Adrenal gland (tissue), 12 donors: ENCODE data around the gene COX4I2. TPM values are rescaled to one million over a fixed set of nuclear protein-coding genes. Genes with fewer than 3 reads are reported as not detected.
"Not testable (repeated sequence)": the region's sequence is repeated elsewhere in the genome, so short reads cannot be mapped to it uniquely, and the experiment has no call there.

ENCODE experiments used
- DNase-seq, 7 donors: peaks; one replicate each; pipeline ENCODE4 v3.0.0-alpha.2; 2019 to 2020
- H3K27ac ChIP-seq, 5 donors: fragments of 200-600 bp; sonication (generic) in 4 of 5; 1 replicate in 3 of 5; 2 replicates in 2 of 5; pipeline versions ENCODE4 v1.5.1 to v1.8.0; 2016 to 2020; ENCODE audit warnings: mild to moderate bottlenecking in 1 of 5
- H3K27me3 ChIP-seq: fragments of 200-600 bp; 2 replicates; pipeline ENCODE4 v1.8.0; 2021
- H3K36me3 ChIP-seq, 2 donors: fragments of 200-600 bp; replicated peaks in 1 of 2; 1 replicate in 1 of 2; 2 replicates in 1 of 2; pipeline versions ENCODE4 v1.5.1 to v1.8.0; 2018 to 2022
- H3K4me1 ChIP-seq, 2 donors: fragments of 200-600 bp; replicated peaks in 1 of 2; 1 replicate in 1 of 2; 2 replicates in 1 of 2; pipeline versions ENCODE4 v1.5.1 to v1.8.0; 2018 to 2021
- H3K4me3 ChIP-seq, 4 donors: fragments of 200-600 bp; sonication (generic) in 3 of 4; one replicate each; pipeline ENCODE4 v1.5.1; 2016 to 2018
- H3K9me3 ChIP-seq, 3 donors: fragments of 200-600 bp; sonication (generic) in 1 of 3; replicated peaks in 1 of 3; 1 replicate in 2 of 3; 2 replicates in 1 of 3; pipeline versions ENCODE4 v1.5.1 to v1.8.0; 2016 to 2021
- POLR2A ChIP-seq, 2 donors: fragments of 450-650 bp; IDR thresholded peaks; one replicate each; pipeline ENCODE4 v1.6.1; 2017; ENCODE audit warnings: antibody characterized with exemption in 2 of 2, mild to moderate bottlenecking in 2 of 2, moderate library complexity in 1 of 2
- WGBS, 4 donors: extraction: QIAGEN DNeasy Blood & Tissue Kit in 2 of 4; methylation state at CpG; one replicate each; pipeline versions ENCODE4 v1.1.5 to v1.1.7; 2013 to 2017; 5-methylcytosine and 5-hydroxymethylcytosine counted together
- intact Hi-C, 2 donors: fragments of 100-400 bp; cut with DNase I; formaldehyde crosslinking; loops; one replicate each; pipeline versions ENCODE4 v1.14.1 to v1.15.0; 2022 to 2023
- polyA plus RNA-seq, 3 donors: library from polyadenylated mRNA; stranded (reverse); fragments of 200-250 nt in 2 of 3; fragments of 350-450 nt in 1 of 3; fragmentation: Illumina TruSeq in 1 of 3; extraction: RNeasy Lipid Tissue Mini Kit (QIAGEN cat#74804) in 1 of 3; gene quantifications; one replicate each; pipeline ENCODE4 v1.2.3, GENCODE V29; 2013 to 2014
- total RNA-seq, 9 donors: library from RNA; depleted of rRNA in 4 of 9; stranded (reverse); fragments of >200 nt in 4 of 9; fragments of 120-200 nt in 1 of 9; fragmentation: NEBNext Ultra II Directional in 1 of 9; extraction: Animal tissue kit (Norgen Biotek cat#: 25700) in 1 of 9; gene quantifications; one replicate each; pipeline versions ENCODE4 v1.1.0 to v1.2.4, GENCODE V29; 2013 to 2023
- TF ChIP-seq, protein P1 (sequence below), 6 experiments: fragments of 450-650 bp in 4 of 6; fragments of 200-600 bp in 2 of 6; sonication (generic) in 1 of 6; IDR thresholded peaks; 1 replicate in 5 of 6; 2 replicates in 1 of 6; pipeline versions ENCODE4 v1.5.1 to v1.8.0; 2016 to 2021; ENCODE audit warnings: antibody characterized with exemption in 6 of 6, mild to moderate bottlenecking in 2 of 6, moderate library complexity in 1 of 6
- donor health status: healthy with polysubstance abuse.
- donor health status: Bipolar disorder and iron deficiency.
- donor health status: DM: yes; HTN: yes; CAD: no.
- donor health status: DM: no; HTN: no; CAD: no.
- donor health status: DM: no; HTN: no; CAD: no.
- donor health status: DM: yes; HTN: yes; CAD: no.

The COX4I2 gene
- total and polyA plus RNA-seq, 12 donors: 0.26 to 12.9 (median 2.2) TPM; not detected in 8

DNA sequence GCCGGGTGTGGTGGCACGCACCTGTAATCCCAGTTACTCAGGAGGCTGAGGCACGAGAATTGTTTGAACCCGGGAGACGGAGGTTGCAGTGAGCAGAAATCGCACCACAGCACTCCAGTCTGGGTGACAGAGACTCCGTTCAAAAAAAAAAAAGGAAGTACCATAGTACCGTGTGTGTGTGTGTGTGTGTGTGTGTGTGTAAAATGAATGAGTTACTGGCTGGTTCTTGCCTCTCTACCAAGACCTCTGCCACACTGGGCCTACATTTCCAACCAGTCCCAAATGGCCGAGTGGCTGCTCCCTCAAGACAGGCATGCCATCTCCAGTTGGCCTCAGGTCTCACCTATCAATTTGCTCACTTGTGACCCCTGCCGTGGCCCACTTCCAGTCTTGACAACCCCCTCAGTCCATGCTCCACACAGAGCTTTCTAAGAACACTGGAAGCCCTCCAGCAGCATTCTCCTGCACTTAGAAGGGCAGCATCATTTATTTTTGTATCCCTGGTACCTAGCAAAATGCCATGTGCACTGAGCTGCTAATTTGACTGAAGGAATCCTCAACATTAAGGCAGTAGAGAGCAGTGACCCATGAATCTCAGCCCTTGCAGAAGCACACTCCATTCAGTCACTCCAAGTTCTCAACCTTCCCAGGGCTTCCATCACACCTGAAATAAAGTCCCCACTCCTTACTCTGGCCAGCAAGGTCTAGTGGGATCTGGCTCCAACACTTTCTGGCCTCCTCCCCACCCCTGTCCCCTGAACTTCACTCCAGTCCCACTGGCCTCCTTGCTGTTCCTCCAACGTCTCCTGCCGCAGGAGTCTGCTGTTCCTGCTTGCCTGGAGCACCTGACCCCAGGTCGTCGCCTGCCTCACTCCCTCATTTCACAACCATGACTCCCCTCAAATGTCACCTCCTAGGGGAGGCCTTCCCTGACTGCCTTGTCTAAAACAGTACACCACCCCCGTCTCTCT lies 29.9 kb downstream of the COX4I2 start:
- intact Hi-C loops: loop anchor here in 1 of 2 donors (5.0 kb wide), 1 partner anchor 55 kb away; the partner anchor contains the start of gene BCL2L1
- peak in 1 of 7 donors; percentile 38 for DNase-seq
- no peaks in the 10 kb centered on the region for H3K9me3 ChIP-seq
- 78 to 86% (median 80%) methylated on average over 15 of the region's 15 CpGs for WGBS, 4 donors
- H3K4me1 ChIP-seq: peaks cover 48 to 76% of the 10 kb centered on the region in 2 donors
- peaks cover 0 to 16% of the 10 kb centered on the region in 2 donors for H3K36me3 ChIP-seq
- peak overlapping the region; percentile 57 to 85 (median 59) for H3K27ac ChIP-seq
- H3K27me3 ChIP-seq: no peaks in the 10 kb centered on the region
- no peak overlapping the region for H3K4me3 ChIP-seq
- no peak for TF ChIP-seq POLR2A (IDR thresholded peaks at IDR 0.05)
- TF ChIP-seq, protein P1, sequence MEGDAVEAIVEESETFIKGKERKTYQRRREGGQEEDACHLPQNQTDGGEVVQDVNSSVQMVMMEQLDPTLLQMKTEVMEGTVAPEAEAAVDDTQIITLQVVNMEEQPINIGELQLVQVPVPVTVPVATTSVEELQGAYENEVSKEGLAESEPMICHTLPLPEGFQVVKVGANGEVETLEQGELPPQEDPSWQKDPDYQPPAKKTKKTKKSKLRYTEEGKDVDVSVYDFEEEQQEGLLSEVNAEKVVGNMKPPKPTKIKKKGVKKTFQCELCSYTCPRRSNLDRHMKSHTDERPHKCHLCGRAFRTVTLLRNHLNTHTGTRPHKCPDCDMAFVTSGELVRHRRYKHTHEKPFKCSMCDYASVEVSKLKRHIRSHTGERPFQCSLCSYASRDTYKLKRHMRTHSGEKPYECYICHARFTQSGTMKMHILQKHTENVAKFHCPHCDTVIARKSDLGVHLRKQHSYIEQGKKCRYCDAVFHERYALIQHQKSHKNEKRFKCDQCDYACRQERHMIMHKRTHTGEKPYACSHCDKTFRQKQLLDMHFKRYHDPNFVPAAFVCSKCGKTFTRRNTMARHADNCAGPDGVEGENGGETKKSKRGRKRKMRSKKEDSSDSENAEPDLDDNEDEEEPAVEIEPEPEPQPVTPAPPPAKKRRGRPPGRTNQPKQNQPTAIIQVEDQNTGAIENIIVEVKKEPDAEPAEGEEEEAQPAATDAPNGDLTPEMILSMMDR (IDR thresholded peaks at IDR 0.05): no peak

- Histone ChIP-seq H3K36me3 (peaks cover 0 to 16% of the 10 kb centered on the region in 2 donors), H3K4me1 (peaks cover 48 to 82% of the 10 kb centered on the region in 2 donors), H3K27ac (peak overlapping the region in 3 of 5 donors; percentile 1 to 85 (median 23))
- intact Hi-C loops: loop anchor here in 1 of 2 donors (5.0 kb wide), 1 partner anchor 53 kb away; the partner anchor contains the start of gene BCL2L1
- H3K27me3 ChIP-seq, DNase-seq, H3K9me3 ChIP-seq, H3K4me3 ChIP-seq: not testable (repeated sequence)
- whole genome bisulfite sequencing, 4 donors: 93 to 94% (median 93%) methylated on average over 2 of the region's 2 CpGs
Observed at GRCh38 chr20:31668944-31669343, 31.2 kb downstream of the COX4I2 start.

DNA sequence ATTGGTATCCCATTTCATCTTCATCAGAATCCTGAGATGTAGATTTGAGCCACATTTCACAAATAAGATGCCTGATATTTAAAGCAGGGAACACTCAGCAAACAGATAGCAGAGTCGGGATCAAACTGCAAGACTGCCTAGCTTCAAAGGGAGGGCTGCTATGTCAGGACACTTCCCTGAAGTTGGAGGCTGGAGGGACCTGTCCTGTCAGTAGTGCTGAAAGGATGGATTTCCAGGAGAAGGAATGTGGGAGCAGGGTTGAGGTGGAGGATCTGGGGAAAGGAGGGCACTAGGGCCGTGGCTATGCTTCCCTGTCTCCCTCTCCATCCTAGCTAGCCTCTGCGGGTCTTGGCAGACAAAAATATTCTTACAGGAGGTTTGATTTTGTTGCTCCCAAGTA lies 32.2 kb downstream of the COX4I2 start:
- Histone ChIP-seq H3K4me3 (no peak overlapping the region), H3K36me3 (peaks cover 0 to 11% of the 10 kb centered on the region in 2 donors), H3K27ac (peak overlapping the region in 4 of 5 donors; percentile 70 to 85 (median 79)), H3K9me3 (no peaks in the 10 kb centered on the region), H3K4me1 (peaks cover 53 to 85% of the 10 kb centered on the region in 2 donors), H3K27me3 (no peaks in the 10 kb centered on the region)
- TF ChIP-seq, protein P1 (IDR thresholded peaks at IDR 0.05): no peak
- TF ChIP-seq POLR2A (IDR thresholded peaks at IDR 0.05): no peak
- no peak for DNase-seq
- 56 to 72% (median 63%) methylated on average over 3 of the region's 3 CpGs for WGBS, 4 donors
- intact Hi-C loops: loop anchor here in 1 of 2 donors (5.0 kb wide), 1 partner anchor 52 kb away; the partner anchor contains the start of gene BCL2L1

DNA sequence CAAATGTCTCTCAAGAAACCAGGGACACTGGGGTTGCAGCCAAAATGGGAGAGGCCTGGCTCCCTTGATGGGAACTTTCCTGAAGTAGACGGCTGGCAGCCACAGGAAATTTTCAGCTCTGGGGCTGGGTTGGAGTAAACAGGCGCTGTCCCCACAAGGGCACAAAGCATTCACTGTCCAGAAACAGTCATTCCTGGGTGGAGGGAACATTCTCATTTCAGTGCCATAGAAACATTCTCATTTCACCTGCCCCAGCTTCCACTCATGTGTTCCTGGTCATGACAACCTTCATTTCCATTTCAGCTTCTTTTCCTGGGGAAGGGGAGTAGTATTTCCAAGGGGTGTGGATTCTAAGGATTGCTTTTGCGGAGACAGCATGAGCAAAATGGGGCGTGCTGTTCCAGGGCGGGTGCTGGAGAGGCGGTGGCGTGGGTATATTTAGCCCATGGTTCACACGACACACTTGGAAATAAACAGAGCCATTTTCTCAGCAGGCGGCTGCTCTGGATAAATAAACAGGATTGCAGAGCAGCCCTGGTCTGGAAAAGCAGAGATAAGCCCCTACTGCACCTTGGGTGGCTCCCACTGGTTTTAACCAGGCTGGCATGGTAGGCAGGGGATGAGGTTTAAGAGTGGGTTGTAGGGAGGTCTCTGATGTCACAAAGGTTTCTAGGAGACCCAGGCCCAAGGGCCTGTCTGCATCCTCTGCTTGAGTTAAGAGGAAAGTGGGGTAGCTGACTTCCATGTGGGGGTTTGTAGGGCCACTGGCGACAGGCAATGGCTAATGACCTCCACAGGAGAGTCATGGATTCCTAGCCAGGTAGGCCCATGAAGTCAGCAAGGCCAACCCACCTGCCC lies 32.9 kb downstream of the COX4I2 start:
- Histone ChIP-seq H3K9me3 (no peaks in the 10 kb centered on the region), H3K4me1 (peaks cover 53 to 86% of the 10 kb centered on the region in 2 donors), H3K4me3 (no peak overlapping the region), H3K27ac (peak overlapping the region; percentile 12 to 85 (median 75)), H3K27me3 (no peaks in the 10 kb centered on the region), H3K36me3 (peaks cover 0 to 4% of the 10 kb centered on the region in 2 donors)
- peak in 1 of 2 donors; percentile 44 for TF ChIP-seq POLR2A (IDR thresholded peaks at IDR 0.05)
- TF ChIP-seq, protein P1 (IDR thresholded peaks at IDR 0.05): no peak
- intact Hi-C loops: no loop called here
- WGBS, 4 donors: 46 to 56% (median 54%) methylated on average over 10 of the region's 10 CpGs
- peak; percentile 65 to 89 (median 74) for DNase-seq
